ENCODE measurements around the gene ZNF609.
"Not testable (repeated sequence)": the region's sequence is repeated elsewhere in the genome, so short reads cannot be mapped to it uniquely, and the experiment has no call there.

The ZNF609 gene

GRCh38 chr15:64619880-64620839, 159.8 kb downstream of the ZNF609 start:
- DNase-seq (ENCODE audit: low spot score) = no peak

- no peak for DNase-seq (ENCODE audit: low spot score)
These were observed 160.7 kb downstream of the ZNF609 start for GRCh38 chr15:64621056-64621455.

GRCh38 chr15:64622410-64623260, 162.3 kb downstream of the ZNF609 start:
- DNase-seq (ENCODE audit: low spot score) = no peak

GRCh38 chr15:64623347-64623996, 163.1 kb downstream of the ZNF609 start:
- DNase-seq (ENCODE audit: low spot score) = no peak

- DNase-seq (ENCODE audit: low spot score) = no peak
These were observed 163.9 kb downstream of the ZNF609 start for GRCh38 chr15:64624242-64624641.

- no peak for DNase-seq (ENCODE audit: low spot score)
These were observed 168.7 kb downstream of the ZNF609 start for GRCh38 chr15:64629063-64629462.

- no peak for DNase-seq (ENCODE audit: low spot score)
These were observed 170.2 kb downstream of the ZNF609 start for GRCh38 chr15:64630396-64631107.

GRCh38 chr15:64632639-64633038, 172.3 kb downstream of the ZNF609 start:
- DNase-seq (ENCODE audit: low spot score) = not testable (repeated sequence)

- DNase-seq (ENCODE audit: low spot score) = no peak
These were observed 173.0 kb downstream of the ZNF609 start for GRCh38 chr15:64633332-64633731.

GRCh38 chr15:64634027-64634426, 173.6 kb downstream of the ZNF609 start:
- no peak for DNase-seq (ENCODE audit: low spot score)

GRCh38 chr15:64634576-64635498, 174.5 kb downstream of the ZNF609 start:
- DNase-seq (ENCODE audit: low spot score) = no peak

GRCh38 chr15:64635499-64636495, 175.4 kb downstream of the ZNF609 start:
- peak; percentile 50 for DNase-seq (ENCODE audit: low spot score)

GRCh38 chr15:64636556-64636955, 176.2 kb downstream of the ZNF609 start:
- peak; percentile 41 for DNase-seq (ENCODE audit: low spot score)

- no peak for DNase-seq (ENCODE audit: low spot score)
These were observed 177.0 kb downstream of the ZNF609 start for GRCh38 chr15:64637412-64637811.

GRCh38 chr15:64639744-64640143, 179.4 kb downstream of the ZNF609 start:
- DNase-seq (ENCODE audit: low spot score) = not testable (repeated sequence)

GRCh38 chr15:64640146-64640871, 179.9 kb downstream of the ZNF609 start:
- no peak for DNase-seq (ENCODE audit: low spot score)

- DNase-seq (ENCODE audit: low spot score) = no peak
These were observed 182.5 kb downstream of the ZNF609 start for GRCh38 chr15:64642875-64643274.

GRCh38 chr15:64643685-64644084, 183.3 kb downstream of the ZNF609 start:
- DNase-seq (ENCODE audit: low spot score) = no peak

Measured in hematopoietic multipotent progenitor cell treated with erythropoietin and hydrocortisone succinate and interleukin-3 and kit ligand, for 15 days (in vitro differentiated cells).